SK-N-SH (cell line): ENCODE results near the gene NACA2. TPM values are rescaled to one million over a fixed set of nuclear protein-coding genes. Genes with fewer than 3 reads are reported as not detected.

Experiments
- CTCF ChIA-PET: fragments of 300-600, 350-600 bp; formaldehyde crosslinking; extraction: SDS; loops from one replicate; lab custom pipeline; 2021; lab: Yijun Ruan, JAX
- POLR2A ChIA-PET: fragments of 350-600 bp; sonication (Branson Sonifier 250); formaldehyde crosslinking; extraction: SDS; loops from one replicate; lab custom pipeline; 2020; ENCODE audit warnings: antibody characterized with exemption, inconsistent platforms; lab: Yijun Ruan, JAX
- DNase-seq: peaks from one replicate; pipeline ENCODE4 v3.0.0; 2012
- H2AFZ ChIP-seq: fragments of 200-600 bp; sonication (generic); 2 replicates; pipeline ENCODE4 v1.8.1; 2016; ENCODE audit warnings: antibody characterized with exemption, mild to moderate bottlenecking, low read depth
- H3F3A ChIP-seq: fragments of 200-600 bp; sonication (generic); replicated peaks from 2 replicates; pipeline ENCODE3; 2016; ENCODE audit warnings: antibody characterized with exemption, mild to moderate bottlenecking; ENCODE audit not compliant: insufficient read depth
- H3K27ac ChIP-seq, 2 experiments: fragments of 200-500 bp in 1 of 2; fragments of 200-600 bp in 1 of 2; sonication (Bioruptor generic) in 1 of 2; sonication (generic), shearing (Covaris generic) in 1 of 2; 2 replicates each; pipeline versions ENCODE4 v1.5.1 to v1.6.1; 2014 to 2016; ENCODE audit warnings: low read depth in 2 of 2, inconsistent platforms in 1 of 2, low read length in 1 of 2, mild to moderate bottlenecking in 1 of 2, mixed read lengths in 1 of 2
- H3K27me3 ChIP-seq: fragments of 200-600 bp; sonication (generic), shearing (Covaris generic); 2 replicates; pipeline ENCODE4 v1.6.1; 2016; ENCODE audit warnings: mixed run types; ENCODE audit not compliant: insufficient read depth
- H3K36me3 ChIP-seq, 2 experiments: fragments of 200-500 bp in 1 of 2; fragments of 200-600 bp in 1 of 2; sonication (Bioruptor generic) in 1 of 2; sonication (generic) in 1 of 2; replicated peaks in 1 of 2; 2 replicates each; pipeline versions ENCODE3 to v1.5.1; 2014 to 2016; ENCODE audit warnings: low read length in 1 of 2, mild to moderate bottlenecking in 1 of 2; ENCODE audit not compliant: insufficient read depth in 2 of 2, control insufficient read depth in 1 of 2
- H3K4me1 ChIP-seq, 2 experiments: fragments of 200-500 bp in 1 of 2; fragments of 200-600 bp in 1 of 2; sonication (Bioruptor generic) in 1 of 2; sonication (generic), shearing (Covaris generic) in 1 of 2; 2 replicates each; pipeline versions ENCODE4 v1.5.1 to v1.6.1; 2014 to 2016; ENCODE audit warnings: low read depth in 1 of 2, low read length in 1 of 2, mixed run types in 1 of 2; ENCODE audit not compliant: insufficient read depth in 2 of 2, control insufficient read depth in 1 of 2
- H3K4me2 ChIP-seq: fragments of 200-600 bp; sonication (generic), shearing (Covaris generic); 2 replicates; pipeline ENCODE4 v1.6.1; 2017; ENCODE audit warnings: mixed run types
- H3K4me3 ChIP-seq, 2 experiments: fragments of 200-500 bp in 1 of 2; fragments of 200-600 bp in 1 of 2; sonication (Bioruptor generic) in 1 of 2; sonication (generic), shearing (Covaris generic) in 1 of 2; 2 replicates each; pipeline versions ENCODE4 v1.5.1 to v1.8.1; 2014 to 2016; ENCODE audit warnings: low read depth in 2 of 2, inconsistent platforms in 1 of 2, low read length in 1 of 2, mild to moderate bottlenecking in 1 of 2, mixed read lengths in 1 of 2, moderate library complexity in 1 of 2
- H3K79me2 ChIP-seq: fragments of 200-600 bp; sonication (generic); 2 replicates; pipeline ENCODE4 v1.8.1; 2017; ENCODE audit warnings: mild to moderate bottlenecking; ENCODE audit not compliant: insufficient read depth
- H3K9ac ChIP-seq: fragments of 200-600 bp; sonication (generic); 2 replicates; pipeline ENCODE4 v1.6.1; 2017; ENCODE audit warnings: mixed run types
- H3K9me2 ChIP-seq: fragments of 200-600 bp; sonication (generic); 2 replicates; pipeline ENCODE4 v1.6.1; 2017; ENCODE audit warnings: mixed run types
- H3K9me3 ChIP-seq: fragments of 200-600 bp; sonication (generic); 2 replicates; pipeline ENCODE4 v1.6.1; 2017; ENCODE audit warnings: mixed run types, mild to moderate bottlenecking, moderate library complexity
- H4K20me1 ChIP-seq: fragments of 200-600 bp; sonication (generic); 2 replicates; pipeline ENCODE4 v1.6.1; 2017; ENCODE audit warnings: mild to moderate bottlenecking, mixed run types; ENCODE audit not compliant: insufficient read depth
- EZH2phosphoT487 ChIP-seq: fragments of 200-600 bp; sonication (generic); IDR thresholded peaks from 2 replicates; pipeline ENCODE4 v1.6.1; 2017; ENCODE audit warnings: low read depth, mixed run types, mild to moderate bottlenecking, antibody characterized with exemption, moderate library complexity, borderline replicate concordance
- FOXM1 ChIP-seq: IDR thresholded peaks from 2 replicates; pipeline ENCODE4 v1.4.0; 2012; ENCODE audit warnings: low read depth, mild to moderate bottlenecking
- GABPA ChIP-seq: IDR thresholded peaks from 2 replicates; pipeline ENCODE4 v1.4.0; 2012; ENCODE audit warnings: low read depth, mild to moderate bottlenecking
- NRF1 ChIP-seq: IDR thresholded peaks from 2 replicates; pipeline ENCODE4 v1.6.1; 2012; ENCODE audit warnings: low read depth, mild to moderate bottlenecking, low read length
- RAD21 ChIP-seq: IDR thresholded peaks from 2 replicates; pipeline ENCODE4 v1.6.1; 2012; ENCODE audit warnings: mild to moderate bottlenecking, low read length
- RCOR1 ChIP-seq: fragments of 150-350 bp; IDR thresholded peaks from 2 replicates; pipeline ENCODE4 v1.6.1; 2017; ENCODE audit warnings: antibody characterized with exemption, low read length
- RXRA ChIP-seq: IDR thresholded peaks from 2 replicates; pipeline ENCODE4 v1.4.0; 2012; ENCODE audit warnings: low read depth, mild to moderate bottlenecking, borderline replicate concordance
- SIN3A ChIP-seq: IDR thresholded peaks from 2 replicates; pipeline ENCODE4 v1.6.1; 2012; ENCODE audit warnings: low read depth, mild to moderate bottlenecking, low read length, moderate library complexity, borderline replicate concordance
- TEAD4 ChIP-seq: IDR thresholded peaks from 2 replicates; pipeline ENCODE4 v1.4.0; 2012; ENCODE audit warnings: mild to moderate bottlenecking, borderline replicate concordance; ENCODE audit not compliant: insufficient read depth
- YY1 ChIP-seq: IDR thresholded peaks from 2 replicates; pipeline ENCODE4 v1.4.0; 2012; ENCODE audit warnings: low read depth, mild to moderate bottlenecking
- WGBS: methylation state at CpG from one replicate; pipeline ENCODE4 v1.1.6; 2017; ENCODE audit warnings: low lambda C conversion rate; 5-methylcytosine and 5-hydroxymethylcytosine counted together
- polyA plus RNA-seq, 3 experiments: library from polyadenylated mRNA; depleted of rRNA; stranded (reverse); fragments of >200 nt; gene quantifications; 2 replicates each; pipeline ENCODE4 v1.2.3, GENCODE V29; 2012
- TF ChIP-seq, protein P1 (sequence below): IDR thresholded peaks from 2 replicates; pipeline ENCODE4; 2012
- TF ChIP-seq, protein P2 (sequence below): fragments of 200-600 bp; sonication (generic); IDR thresholded peaks from 2 replicates; pipeline ENCODE4 v1.6.1; 2017; ENCODE audit warnings: antibody characterized with exemption, mild to moderate bottlenecking, moderate library complexity
- TF ChIP-seq, protein P3 (sequence below): fragments of 150-350 bp; IDR thresholded peaks from 2 replicates; pipeline ENCODE4 v1.6.1; 2017; ENCODE audit warnings: antibody characterized with exemption, low read length, low read depth, borderline replicate concordance

The NACA2 gene
- polyA plus RNA-seq, 1 of the 3 experiments (the other 2 are of a cell fraction) = not detected

DNA sequence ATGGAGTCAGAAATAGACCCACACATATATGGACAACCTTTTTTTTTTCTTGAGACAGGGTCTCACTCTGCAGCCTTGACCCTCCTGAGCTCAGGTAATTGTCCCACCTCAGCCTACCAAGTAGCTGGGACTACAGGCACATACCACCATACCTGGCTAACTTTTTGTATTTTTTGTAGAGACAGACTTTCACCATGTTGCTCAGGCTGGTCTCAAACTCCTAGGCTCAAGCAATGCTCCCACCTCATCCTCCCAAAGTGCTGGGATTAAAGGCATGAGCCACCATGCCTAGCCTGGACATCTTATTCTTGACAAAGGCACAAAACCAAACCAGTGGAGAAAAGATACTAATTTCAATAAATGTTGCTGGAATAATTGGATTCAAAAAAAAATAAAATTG is 14.7 kb upstream of the NACA2 start:
- Histone ChIP-seq H2AFZ (no peak overlapping the region), H3K4me3 (no peak overlapping the region), H3K9me3 (no peaks in the 10 kb centered on the region), H4K20me1 (no peaks in the 10 kb centered on the region), H3K27ac (no peak overlapping the region), H3K79me2 (no peaks in the 10 kb centered on the region), H3K27me3 (no peaks in the 10 kb centered on the region), H3K4me2 (no peak overlapping the region), H3K9ac (no peak overlapping the region), H3K4me1 (no peaks in the 10 kb centered on the region), H3K36me3 (no peaks in the 10 kb centered on the region), H3F3A (no peaks in the 10 kb centered on the region), H3K9me2 (no peaks in the 10 kb centered on the region)
- ChIA-PET CTCF (no interaction called here), POLR2A (no interaction called here)
- TF ChIP-seq, protein P1, sequence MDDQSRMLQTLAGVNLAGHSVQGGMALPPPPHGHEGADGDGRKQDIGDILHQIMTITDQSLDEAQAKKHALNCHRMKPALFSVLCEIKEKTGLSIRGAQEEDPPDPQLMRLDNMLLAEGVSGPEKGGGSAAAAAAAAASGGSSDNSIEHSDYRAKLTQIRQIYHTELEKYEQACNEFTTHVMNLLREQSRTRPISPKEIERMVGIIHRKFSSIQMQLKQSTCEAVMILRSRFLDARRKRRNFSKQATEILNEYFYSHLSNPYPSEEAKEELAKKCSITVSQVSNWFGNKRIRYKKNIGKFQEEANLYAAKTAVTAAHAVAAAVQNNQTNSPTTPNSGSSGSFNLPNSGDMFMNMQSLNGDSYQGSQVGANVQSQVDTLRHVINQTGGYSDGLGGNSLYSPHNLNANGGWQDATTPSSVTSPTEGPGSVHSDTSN = no peak
- TF ChIP-seq, protein P2, sequence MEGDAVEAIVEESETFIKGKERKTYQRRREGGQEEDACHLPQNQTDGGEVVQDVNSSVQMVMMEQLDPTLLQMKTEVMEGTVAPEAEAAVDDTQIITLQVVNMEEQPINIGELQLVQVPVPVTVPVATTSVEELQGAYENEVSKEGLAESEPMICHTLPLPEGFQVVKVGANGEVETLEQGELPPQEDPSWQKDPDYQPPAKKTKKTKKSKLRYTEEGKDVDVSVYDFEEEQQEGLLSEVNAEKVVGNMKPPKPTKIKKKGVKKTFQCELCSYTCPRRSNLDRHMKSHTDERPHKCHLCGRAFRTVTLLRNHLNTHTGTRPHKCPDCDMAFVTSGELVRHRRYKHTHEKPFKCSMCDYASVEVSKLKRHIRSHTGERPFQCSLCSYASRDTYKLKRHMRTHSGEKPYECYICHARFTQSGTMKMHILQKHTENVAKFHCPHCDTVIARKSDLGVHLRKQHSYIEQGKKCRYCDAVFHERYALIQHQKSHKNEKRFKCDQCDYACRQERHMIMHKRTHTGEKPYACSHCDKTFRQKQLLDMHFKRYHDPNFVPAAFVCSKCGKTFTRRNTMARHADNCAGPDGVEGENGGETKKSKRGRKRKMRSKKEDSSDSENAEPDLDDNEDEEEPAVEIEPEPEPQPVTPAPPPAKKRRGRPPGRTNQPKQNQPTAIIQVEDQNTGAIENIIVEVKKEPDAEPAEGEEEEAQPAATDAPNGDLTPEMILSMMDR = no peak
- TF ChIP-seq TEAD4 (no peak), RCOR1 (no peak), EZH2phosphoT487 (no peak), RAD21 (no peak), GABPA (no peak), SIN3A (no peak), NRF1 (no peak), FOXM1 (no peak), RXRA (no peak)
- no peak for DNase-seq

DNA sequence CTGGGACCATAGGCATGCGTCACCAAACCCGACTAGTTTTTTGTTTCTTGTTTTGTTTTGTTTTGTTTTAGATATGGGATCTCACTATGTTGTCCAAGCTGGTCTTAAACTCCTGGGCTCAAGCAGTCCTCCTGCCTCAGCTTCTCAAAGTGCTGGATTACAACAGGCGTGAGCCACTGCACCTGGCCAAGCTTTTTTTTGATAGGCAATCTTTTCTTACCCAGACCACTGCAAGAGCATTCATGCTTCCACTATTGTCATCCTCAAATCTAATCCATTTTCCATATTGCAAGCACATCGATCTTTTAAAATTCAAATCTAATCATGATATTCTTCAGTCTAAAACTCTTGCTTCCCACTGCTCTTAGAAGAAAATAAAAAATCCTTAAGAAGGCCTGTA is 10.3 kb upstream of the NACA2 start:
- TF ChIP-seq, protein P2 = no peak
- TF ChIP-seq, protein P3, sequence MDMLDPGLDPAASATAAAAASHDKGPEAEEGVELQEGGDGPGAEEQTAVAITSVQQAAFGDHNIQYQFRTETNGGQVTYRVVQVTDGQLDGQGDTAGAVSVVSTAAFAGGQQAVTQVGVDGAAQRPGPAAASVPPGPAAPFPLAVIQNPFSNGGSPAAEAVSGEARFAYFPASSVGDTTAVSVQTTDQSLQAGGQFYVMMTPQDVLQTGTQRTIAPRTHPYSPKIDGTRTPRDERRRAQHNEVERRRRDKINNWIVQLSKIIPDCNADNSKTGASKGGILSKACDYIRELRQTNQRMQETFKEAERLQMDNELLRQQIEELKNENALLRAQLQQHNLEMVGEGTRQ = no peak
- TF ChIP-seq FOXM1 (no peak), YY1 (no peak)
- Histone ChIP-seq H3K4me2 (no peak overlapping the region), H3K9me2 (no peaks in the 10 kb centered on the region), H4K20me1 (no peaks in the 10 kb centered on the region), H3K4me3 (no peak overlapping the region), H3K79me2 (no peaks in the 10 kb centered on the region), H3F3A (no peaks in the 10 kb centered on the region), H3K4me1 (0 out of 4 replicates have a peak, but pooled peaks cover 0 to 2% of the 10 kb centered on the region in 2 experiments), H2AFZ (no peak overlapping the region), H3K9me3 (no peaks in the 10 kb centered on the region), H3K27me3 (no peaks in the 10 kb centered on the region), H3K9ac (no peak overlapping the region), H3K27ac (no peak overlapping the region), H3K36me3 (no peaks in the 10 kb centered on the region)
- ChIA-PET CTCF (interaction anchor here (0.8 to 1.5 kb wide), 7 partner anchors 14 to 508 kb away, joined by 3 to 7 read pairs (median 4); no protein-coding TSS in a partner anchor), POLR2A (no interaction called here)
- no peak for DNase-seq
- 90% methylated on average over 4 of the region's 4 CpGs for WGBS
